GF-D8 (cell line): ENCODE measurements around the gene GIGYF1.

Experiments used
- DNase-seq: peaks from one replicate; lab custom pipeline; 2025; lab: John Stamatoyannopoulos, UW

The GIGYF1 gene

GRCh38 chr7:100683659-100684533, 10.2 kb downstream of the GIGYF1 start:
- DNase-seq = no peak

GRCh38 chr7:100682991-100683658, 10.9 kb downstream of the GIGYF1 start:
- no peak for DNase-seq

GRCh38 chr7:100682228-100682741, 11.8 kb downstream of the GIGYF1 start:
- no peak for DNase-seq

GRCh38 chr7:100681491-100682227, 12.4 kb downstream of the GIGYF1 start:
- DNase-seq = no peak

GRCh38 chr7:100680576-100681271, 13.3 kb downstream of the GIGYF1 start:
- no peak for DNase-seq

GRCh38 chr7:100679927-100680575, 14.0 kb downstream of the GIGYF1 start:
- DNase-seq = no peak

GRCh38 chr7:100679129-100679926, 14.7 kb downstream of the GIGYF1 start:
- no peak for DNase-seq

- DNase-seq = no peak
Measured at GRCh38 chr7:100678291-100678984, 15.6 kb downstream of the GIGYF1 start.

- DNase-seq = no peak
Measured at GRCh38 chr7:100677308-100678267, 16.5 kb downstream of the GIGYF1 start.

- DNase-seq = no peak
Measured at GRCh38 chr7:100676501-100677306, 17.3 kb downstream of the GIGYF1 start.

- peak; percentile 60 for DNase-seq
Measured at GRCh38 chr7:100675581-100676350, 18.3 kb downstream of the GIGYF1 start.

GRCh38 chr7:100675105-100675451, 19.0 kb downstream of the GIGYF1 start:
- no peak for DNase-seq

GRCh38 chr7:100674411-100675104, 19.5 kb downstream of the GIGYF1 start:
- DNase-seq = no peak

- no peak for DNase-seq
Measured at GRCh38 chr7:100673942-100674410, 20.1 kb downstream of the GIGYF1 start.

- DNase-seq = peak; percentile 91
Measured at GRCh38 chr7:100673302-100673941, 20.6 kb downstream of the GIGYF1 start, which contains the start of gene GNB2. Gene GNB2, plus strand, starts transcription at chr7:100673740. Its CDS starts 2,526 bp downstream, at chr7:100676266.
